ENCODE data around the gene CDHR1.

CDHR1 gene

DNA sequence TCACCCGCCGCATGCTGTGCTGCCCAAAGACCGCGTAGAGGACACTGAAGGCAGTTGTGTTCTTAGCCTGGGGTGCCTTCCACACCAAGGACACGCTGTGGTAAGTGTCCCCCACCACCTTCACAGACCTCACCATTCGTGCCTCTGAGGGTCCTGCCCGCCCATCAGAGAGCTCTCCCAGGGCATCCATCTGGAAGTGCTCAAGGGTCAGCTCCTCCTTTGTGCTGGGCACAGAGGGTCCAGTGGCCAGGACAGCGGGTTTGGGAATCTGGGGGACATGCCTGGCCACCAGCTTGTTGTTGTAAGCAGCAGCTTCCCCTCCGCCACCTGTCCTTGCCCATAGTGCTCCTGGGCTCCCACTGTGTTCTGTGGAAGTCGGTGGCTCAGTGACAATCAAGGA lies 38.0 kb downstream of the CDHR1 start:
- no peaks in the 10 kb centered on the region for H3K4me1 ChIP-seq (ENCODE audit: control insufficient read depth, insufficient read depth, low read length, poor library complexity, severe bottlenecking)
- no peak overlapping the region for H3K4me3 ChIP-seq (ENCODE audit: extremely low read depth, insufficient read depth, low read length, poor library complexity, severe bottlenecking)
- no peaks in the 10 kb centered on the region for H3K36me3 ChIP-seq (ENCODE audit: control insufficient read depth, insufficient read depth, low read length)
- no peak overlapping the region for H3K27ac ChIP-seq (ENCODE audit: low read depth, low read length, severe bottlenecking)
- no peaks in the 10 kb centered on the region for H3K9me3 ChIP-seq (ENCODE audit: control insufficient read depth, low read length)
- WGBS, 2 experiments (ENCODE audit: insufficient coverage in 2 of 2), result 87 to 93% methylated on average over 10 of the region's 10 CpGs

DNA sequence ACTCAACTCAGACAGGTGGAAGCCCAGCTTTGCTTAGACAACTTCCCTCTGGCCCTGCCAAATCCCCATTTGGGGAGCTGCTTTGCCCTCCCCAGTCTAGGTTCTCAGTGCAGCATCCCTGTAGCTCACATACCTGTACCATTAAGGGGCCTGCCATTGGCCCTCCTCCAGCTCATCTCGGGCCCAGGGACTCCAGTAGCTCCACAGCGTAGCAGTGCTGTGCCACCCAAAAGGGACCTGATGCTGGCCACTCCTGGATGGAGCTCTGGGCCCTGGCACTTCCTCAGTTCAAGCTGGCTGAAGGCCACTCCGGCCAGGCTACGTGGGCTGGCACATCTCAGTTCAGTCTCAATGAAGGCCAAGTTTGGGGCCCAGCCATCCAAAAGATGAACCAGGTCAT lies 39.6 kb downstream of the CDHR1 start:
- H3K9me3 ChIP-seq (ENCODE audit: control insufficient read depth, low read length), result no peaks in the 10 kb centered on the region
- 81 to 90% methylated on average over 4 of the region's 4 CpGs for WGBS, 2 experiments (ENCODE audit: insufficient coverage in 2 of 2)

DNA sequence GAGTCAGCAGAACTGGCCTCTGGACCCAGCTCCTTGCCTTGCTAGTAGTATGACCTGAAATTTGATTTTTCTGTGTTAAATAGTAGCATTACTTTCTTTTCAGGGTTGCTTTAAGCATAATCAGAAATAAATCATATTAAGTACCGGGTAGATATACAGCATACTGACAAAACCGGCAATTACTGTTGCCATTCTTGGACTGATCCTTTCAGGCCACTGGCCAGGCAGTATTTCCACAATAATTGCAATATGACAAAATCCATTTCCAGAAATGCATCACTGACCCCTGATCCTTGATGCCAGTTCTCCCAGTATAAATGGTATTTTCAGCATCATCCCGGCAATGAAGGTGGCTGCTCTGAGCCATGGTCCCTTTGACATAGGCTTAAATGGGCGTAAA lies 40.1 kb downstream of the CDHR1 start:
- no peak overlapping the region for H3K27ac ChIP-seq (ENCODE audit: low read depth, low read length, severe bottlenecking)
- no peaks in the 10 kb centered on the region for H3K9me3 ChIP-seq (ENCODE audit: control insufficient read depth, low read length)
- no peaks in the 10 kb centered on the region for H3K36me3 ChIP-seq (ENCODE audit: control insufficient read depth, insufficient read depth, low read length)
- WGBS, 2 experiments (ENCODE audit: insufficient coverage in 2 of 2), result 89 to 96% methylated on average over 3 to 4 of the region's 4 CpGs
- no peaks in the 10 kb centered on the region for H3K4me1 ChIP-seq (ENCODE audit: control insufficient read depth, insufficient read depth, low read length, poor library complexity, severe bottlenecking)
- H3K4me3 ChIP-seq (ENCODE audit: extremely low read depth, insufficient read depth, low read length, poor library complexity, severe bottlenecking), result no peak overlapping the region

More for the DNA sequence above, 39.6 kb downstream of the CDHR1 start:
- H3K27ac ChIP-seq (ENCODE audit: low read depth, low read length, severe bottlenecking), result no peak overlapping the region
- H3K4me3 ChIP-seq (ENCODE audit: extremely low read depth, insufficient read depth, low read length, poor library complexity, severe bottlenecking), result no peak overlapping the region
- no peaks in the 10 kb centered on the region for H3K36me3 ChIP-seq (ENCODE audit: control insufficient read depth, insufficient read depth, low read length)
- H3K4me1 ChIP-seq (ENCODE audit: control insufficient read depth, insufficient read depth, low read length, poor library complexity, severe bottlenecking), result no peaks in the 10 kb centered on the region

DNA sequence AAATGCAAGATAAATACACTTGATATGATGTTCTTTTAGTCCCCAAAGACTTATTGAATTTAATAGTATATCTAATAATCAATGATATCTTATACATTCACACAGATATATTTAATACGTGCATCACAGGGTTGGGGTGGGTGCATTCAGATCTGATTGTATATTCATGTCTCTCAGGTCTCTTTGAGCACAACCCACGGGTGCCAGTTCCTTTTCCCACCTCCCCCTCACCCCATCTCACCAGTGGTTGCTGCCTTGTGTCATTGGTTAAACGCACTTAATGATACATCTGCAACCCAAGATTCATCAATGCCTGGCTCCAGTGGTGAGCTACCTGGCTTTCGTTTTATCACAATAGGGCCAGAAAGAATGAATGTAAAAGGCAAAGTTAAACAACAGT lies 40.8 kb downstream of the CDHR1 start:
- H3K4me3 ChIP-seq (ENCODE audit: extremely low read depth, insufficient read depth, low read length, poor library complexity, severe bottlenecking), result no peak overlapping the region
- 75% methylated on average over 2 of the region's 4 CpGs for WGBS, 2 experiments (ENCODE audit: insufficient coverage in 2 of 2)
- H3K4me1 ChIP-seq (ENCODE audit: control insufficient read depth, insufficient read depth, low read length, poor library complexity, severe bottlenecking), result no peaks in the 10 kb centered on the region
- H3K27ac ChIP-seq (ENCODE audit: low read depth, low read length, severe bottlenecking), result no peak overlapping the region
- no peaks in the 10 kb centered on the region for H3K9me3 ChIP-seq (ENCODE audit: control insufficient read depth, low read length)
- no peaks in the 10 kb centered on the region for H3K36me3 ChIP-seq (ENCODE audit: control insufficient read depth, insufficient read depth, low read length)

DNA sequence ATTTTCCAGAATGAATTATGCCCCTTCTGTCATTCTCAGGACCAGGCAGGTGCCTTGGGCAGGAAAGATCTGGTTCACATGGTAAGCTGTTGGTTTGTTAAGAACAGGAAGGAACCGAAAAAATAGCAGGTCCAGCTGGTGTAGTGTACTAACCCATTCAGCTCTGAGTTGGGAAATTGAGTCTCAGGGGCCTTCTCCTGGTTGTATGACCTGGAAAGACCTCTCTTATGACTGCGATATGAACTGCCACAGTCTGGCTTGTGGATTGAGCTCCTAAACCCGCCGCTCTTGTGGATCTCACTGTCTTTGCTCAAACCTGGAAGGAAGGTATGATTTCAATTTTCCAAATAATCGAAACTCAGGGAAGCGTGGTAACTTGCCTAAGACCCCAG lies 42.5 kb downstream of the CDHR1 start:
- 84 to 90% methylated on average over 6 of the region's 6 CpGs for WGBS, 2 experiments (ENCODE audit: insufficient coverage in 2 of 2)
- Histone ChIP-seq H3K4me1 (ENCODE audit: control insufficient read depth, insufficient read depth, low read length, poor library complexity, severe bottlenecking) (no peaks in the 10 kb centered on the region), H3K36me3 (ENCODE audit: control insufficient read depth, insufficient read depth, low read length) (no peaks in the 10 kb centered on the region), H3K27ac (ENCODE audit: low read depth, low read length, severe bottlenecking) (no peak overlapping the region), H3K9me3 (ENCODE audit: control insufficient read depth, low read length) (no peaks in the 10 kb centered on the region), H3K4me3 (ENCODE audit: extremely low read depth, insufficient read depth, low read length, poor library complexity, severe bottlenecking) (no peak overlapping the region)

DNA sequence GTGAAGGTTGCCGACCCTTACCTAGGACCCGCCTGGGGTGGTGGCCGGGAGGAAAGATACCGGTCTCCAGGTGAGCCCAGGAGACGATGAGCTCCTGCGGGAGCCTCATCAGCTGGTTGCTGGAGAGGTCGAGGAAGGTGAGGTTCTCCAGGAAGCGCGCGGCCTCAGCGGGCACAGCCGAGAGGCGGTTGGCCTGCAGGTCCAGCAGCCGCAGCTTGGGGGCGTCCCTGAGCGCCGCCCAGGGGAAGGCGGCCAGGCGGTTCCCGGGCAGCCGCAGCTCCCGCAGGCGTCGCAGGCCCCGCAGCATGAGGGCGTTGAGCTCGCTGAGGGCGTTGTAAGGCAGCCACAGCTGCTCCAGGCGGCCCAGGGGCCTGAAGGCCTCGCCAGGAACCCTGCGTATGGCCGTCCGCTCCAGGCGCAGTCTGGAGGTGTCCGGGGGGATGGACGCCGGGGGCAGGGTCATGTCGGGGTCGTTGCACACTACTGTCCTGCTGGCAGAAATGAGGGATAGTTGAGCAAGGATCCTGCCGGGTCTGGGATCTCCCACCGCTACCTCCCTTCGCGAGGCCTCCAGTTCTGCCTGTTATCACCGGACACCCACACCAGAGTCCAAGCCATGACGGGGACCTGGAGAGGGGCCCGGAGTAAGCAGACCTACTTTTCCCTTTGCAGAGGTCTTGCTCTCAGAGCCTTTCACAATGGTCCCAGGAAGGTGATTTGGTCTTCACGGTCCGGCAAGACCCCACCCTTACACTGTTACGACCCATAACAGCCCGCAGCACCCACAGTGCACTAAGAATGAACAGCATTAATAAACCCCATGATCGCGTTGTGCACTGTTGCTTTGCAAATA lies 43.1 kb downstream of the CDHR1 start:
- H3K4me3 ChIP-seq (ENCODE audit: extremely low read depth, insufficient read depth, low read length, poor library complexity, severe bottlenecking), result no peak overlapping the region
- 54 to 57% methylated on average over 50 to 52 of the region's 52 CpGs for WGBS, 2 experiments (ENCODE audit: insufficient coverage in 2 of 2)
- no peaks in the 10 kb centered on the region for H3K9me3 ChIP-seq (ENCODE audit: control insufficient read depth, low read length)
- H3K27ac ChIP-seq (ENCODE audit: low read depth, low read length, severe bottlenecking), result no peak overlapping the region
- H3K4me1 ChIP-seq (ENCODE audit: control insufficient read depth, insufficient read depth, low read length, poor library complexity, severe bottlenecking), result no peaks in the 10 kb centered on the region
- no peaks in the 10 kb centered on the region for H3K36me3 ChIP-seq (ENCODE audit: control insufficient read depth, insufficient read depth, low read length)

DNA sequence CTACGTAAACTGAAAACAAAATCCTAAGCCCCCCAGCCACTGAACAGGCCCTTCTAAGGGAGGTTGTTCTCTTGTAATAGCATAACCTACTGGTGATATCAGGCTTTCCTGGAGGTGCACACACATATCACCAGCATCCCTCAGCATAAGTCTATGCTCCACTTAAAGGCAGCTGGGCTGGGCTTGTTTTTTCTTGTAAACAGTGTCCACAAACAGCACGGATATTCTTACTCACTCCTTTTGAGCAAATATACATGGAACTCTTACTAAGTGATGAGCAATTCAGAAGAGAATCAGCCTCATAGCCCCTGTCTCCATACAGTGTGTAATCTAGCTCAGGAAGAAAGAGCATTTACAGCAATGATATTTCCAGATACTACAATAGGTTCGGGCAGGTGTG lies 44.6 kb downstream of the CDHR1 start:
- H3K4me3 ChIP-seq (ENCODE audit: extremely low read depth, insufficient read depth, low read length, poor library complexity, severe bottlenecking), result no peak overlapping the region
- no peaks in the 10 kb centered on the region for H3K9me3 ChIP-seq (ENCODE audit: control insufficient read depth, low read length)
- no peaks in the 10 kb centered on the region for H3K36me3 ChIP-seq (ENCODE audit: control insufficient read depth, insufficient read depth, low read length)
- no peaks in the 10 kb centered on the region for H3K4me1 ChIP-seq (ENCODE audit: control insufficient read depth, insufficient read depth, low read length, poor library complexity, severe bottlenecking)
- WGBS, 2 experiments (ENCODE audit: insufficient coverage in 2 of 2), result 86 to 93% methylated on average over 1 to 2 of the region's 3 CpGs
- no peak overlapping the region for H3K27ac ChIP-seq (ENCODE audit: low read depth, low read length, severe bottlenecking)

DNA sequence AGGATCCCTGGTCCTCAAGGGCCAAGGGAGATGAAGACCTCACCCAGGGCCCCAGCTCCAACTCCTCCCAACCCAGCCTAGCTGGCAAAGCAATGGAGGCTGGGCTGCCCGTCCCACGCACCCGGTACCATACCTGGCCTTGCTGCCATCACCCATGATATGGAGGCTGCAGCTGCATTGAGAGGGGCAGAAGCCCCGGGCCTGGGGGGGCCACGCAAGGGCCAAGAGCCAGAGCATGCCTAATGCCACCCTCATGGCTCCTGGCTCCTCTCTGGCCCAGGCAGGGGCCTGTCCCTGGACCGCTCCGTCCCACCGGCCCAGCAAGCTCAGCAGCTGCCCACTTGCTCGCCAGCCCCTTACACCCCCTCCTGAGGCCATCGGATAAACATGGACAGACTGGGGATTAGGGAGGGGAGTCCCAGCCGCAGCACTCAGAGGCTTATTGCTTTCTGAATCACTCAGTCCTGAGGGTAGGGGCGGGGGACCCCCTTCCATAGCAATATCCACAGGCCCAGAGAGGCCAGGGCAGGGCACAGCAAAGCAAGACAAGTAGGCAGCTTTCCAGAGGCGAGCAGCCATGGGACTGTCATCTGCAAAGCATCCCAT lies 47.0 kb downstream of the CDHR1 start, which contains the start of gene LRIT1:
Gene LRIT1 (minus strand): TSS at position 362 of the 606 bp plus-strand sequence. CDS start 107 bp downstream, at position 255.
- Histone ChIP-seq H3K4me1 (ENCODE audit: control insufficient read depth, insufficient read depth, low read length, poor library complexity, severe bottlenecking) (no peaks in the 10 kb centered on the region), H3K36me3 (ENCODE audit: control insufficient read depth, insufficient read depth, low read length) (no peaks in the 10 kb centered on the region), H3K27ac (ENCODE audit: low read depth, low read length, severe bottlenecking) (no peak within 1 kb of the TSS), H3K9me3 (ENCODE audit: control insufficient read depth, low read length) (no peaks in the 10 kb centered on the region), H3K4me3 (ENCODE audit: extremely low read depth, insufficient read depth, low read length, poor library complexity, severe bottlenecking) (no peak within 1 kb of the TSS)
- WGBS, 2 experiments (ENCODE audit: insufficient coverage in 2 of 2), result 87 to 96% methylated on average over 8 of the region's 13 CpGs

DNA sequence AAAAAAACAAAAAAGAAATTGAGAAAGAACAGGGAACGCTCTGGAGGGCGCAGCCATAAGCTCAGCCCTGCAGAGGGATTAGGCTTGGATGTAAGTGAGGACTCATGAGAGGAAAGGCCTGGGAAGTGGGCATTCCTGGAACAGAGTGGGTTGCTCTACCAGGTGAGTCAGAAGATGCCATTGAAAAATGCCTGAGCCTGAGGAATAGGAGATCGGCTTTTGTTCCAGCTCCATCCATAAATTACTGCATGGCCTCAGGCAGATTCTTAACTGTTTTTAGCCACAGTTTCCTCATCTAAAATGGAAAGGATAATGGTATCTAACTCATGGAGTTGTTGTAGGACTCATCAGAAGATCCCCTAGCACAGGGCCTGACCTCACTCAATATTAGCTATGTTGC lies 49.4 kb downstream of the CDHR1 start:
- no peaks in the 10 kb centered on the region for H3K9me3 ChIP-seq (ENCODE audit: control insufficient read depth, low read length)
- 89 to 96% methylated on average over 3 of the region's 3 CpGs for WGBS, 2 experiments (ENCODE audit: insufficient coverage in 2 of 2)
- no peak overlapping the region for H3K4me3 ChIP-seq (ENCODE audit: extremely low read depth, insufficient read depth, low read length, poor library complexity, severe bottlenecking)
- H3K4me1 ChIP-seq (ENCODE audit: control insufficient read depth, insufficient read depth, low read length, poor library complexity, severe bottlenecking), result no peaks in the 10 kb centered on the region
- H3K36me3 ChIP-seq (ENCODE audit: control insufficient read depth, insufficient read depth, low read length), result no peaks in the 10 kb centered on the region
- no peak overlapping the region for H3K27ac ChIP-seq (ENCODE audit: low read depth, low read length, severe bottlenecking)

DNA sequence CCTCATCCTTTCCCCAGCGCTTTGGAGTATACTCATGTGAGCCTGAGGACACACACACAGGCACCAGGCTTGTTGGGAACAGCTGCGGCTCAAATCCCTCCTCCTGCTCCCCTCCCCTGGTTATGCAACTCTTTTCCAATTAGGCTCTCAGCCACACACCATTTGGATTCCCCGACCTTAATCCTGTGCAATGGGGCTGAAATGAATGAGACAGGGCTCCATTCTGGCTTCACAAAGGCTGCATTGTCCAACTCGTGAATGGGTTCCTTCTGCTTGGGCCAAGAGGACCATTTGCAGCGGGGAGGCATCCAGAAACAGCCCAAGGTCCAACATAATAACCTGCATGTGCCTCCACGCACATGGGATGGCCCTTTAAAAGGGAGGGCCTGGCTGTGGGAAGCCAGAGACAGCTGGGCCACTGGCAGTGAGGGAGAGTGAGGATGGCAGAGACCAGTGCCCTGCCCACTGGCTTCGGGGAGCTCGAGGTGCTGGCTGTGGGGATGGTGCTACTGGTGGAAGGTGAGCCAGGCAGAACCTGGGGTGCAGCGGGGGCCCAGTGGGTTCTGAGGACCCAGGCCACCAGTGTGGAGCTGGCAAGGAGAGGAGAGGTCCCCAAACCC lies 50.4 kb downstream of the CDHR1 start, which contains the start of gene RGR:
Gene RGR (plus strand): TSS at position 403 of the 620 bp plus-strand sequence. CDS start 38 bp downstream, at position 441.
- Histone ChIP-seq H3K27ac (ENCODE audit: low read depth, low read length, severe bottlenecking) (no peak within 1 kb of the TSS), H3K4me3 (ENCODE audit: extremely low read depth, insufficient read depth, low read length, poor library complexity, severe bottlenecking) (no peak within 1 kb of the TSS), H3K4me1 (ENCODE audit: control insufficient read depth, insufficient read depth, low read length, poor library complexity, severe bottlenecking) (no peaks in the 10 kb centered on the region), H3K9me3 (ENCODE audit: control insufficient read depth, low read length) (no peaks in the 10 kb centered on the region), H3K36me3 (ENCODE audit: control insufficient read depth, insufficient read depth, low read length) (no peaks in the 10 kb centered on the region)
- WGBS, 2 experiments (ENCODE audit: insufficient coverage in 2 of 2), result 74 to 76% methylated on average over 6 to 7 of the region's 9 CpGs

Data from mesodermal cell (in vitro differentiated cells).